NCI-H1694 (cell line): ENCODE measurements around the gene SMARCA2.

ENCODE experiments used
- DNase-seq: peaks from one replicate; lab custom pipeline; 2025; lab: John Stamatoyannopoulos, UW

SMARCA2 gene

GRCh38 chr9:2174306-2174705 is 159.2 kb downstream of the SMARCA2 start:
- DNase-seq: no peak

GRCh38 chr9:2174911-2175310 is 159.8 kb downstream of the SMARCA2 start:
- no peak for DNase-seq

GRCh38 chr9:2177121-2177520 is 162.0 kb downstream of the SMARCA2 start:
- DNase-seq: no peak

GRCh38 chr9:2178034-2178734 is 163.0 kb downstream of the SMARCA2 start:
- DNase-seq: no peak

DNA sequence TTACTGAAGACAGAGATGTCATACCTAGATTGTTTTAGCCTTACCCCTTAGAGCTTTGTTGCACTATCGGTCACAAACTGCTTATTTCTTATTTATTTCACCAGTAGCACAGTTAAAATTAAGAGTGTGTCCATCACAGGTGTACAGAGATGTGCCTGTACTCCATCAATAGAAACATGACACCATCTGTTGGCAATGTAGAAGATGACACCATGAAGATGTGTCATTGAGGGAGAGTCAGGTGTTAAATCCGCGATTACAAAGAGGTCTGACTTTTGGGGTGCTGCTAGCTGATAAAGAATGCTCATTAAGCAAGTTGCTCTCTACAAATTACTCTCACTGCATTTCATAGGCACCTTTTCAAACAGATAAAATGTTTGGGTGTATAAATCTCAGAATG is 164.4 kb downstream of the SMARCA2 start:
- no peak for DNase-seq

- no peak for DNase-seq
These were observed 165.0 kb downstream of the SMARCA2 start for GRCh38 chr9:2180154-2180553.

DNA sequence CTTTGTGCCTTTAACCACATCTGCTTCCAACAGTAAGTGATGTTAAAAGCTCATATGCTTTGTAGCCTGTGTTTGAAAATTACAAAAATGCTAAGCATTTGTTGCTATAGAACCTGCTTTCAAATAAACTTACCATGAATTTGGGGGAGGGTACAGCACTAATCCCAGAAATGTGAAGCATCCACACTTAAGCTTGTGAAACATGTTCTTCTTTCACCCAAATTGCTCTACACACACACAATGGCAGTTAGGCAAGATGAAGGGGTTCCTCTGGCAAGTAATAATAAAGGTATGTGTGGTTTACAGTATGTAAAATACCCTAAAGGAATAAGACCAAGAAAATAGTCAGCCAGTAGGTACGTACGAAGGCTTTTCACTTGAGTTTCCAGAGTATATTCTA is 165.6 kb downstream of the SMARCA2 start:
- DNase-seq: no peak

DNA sequence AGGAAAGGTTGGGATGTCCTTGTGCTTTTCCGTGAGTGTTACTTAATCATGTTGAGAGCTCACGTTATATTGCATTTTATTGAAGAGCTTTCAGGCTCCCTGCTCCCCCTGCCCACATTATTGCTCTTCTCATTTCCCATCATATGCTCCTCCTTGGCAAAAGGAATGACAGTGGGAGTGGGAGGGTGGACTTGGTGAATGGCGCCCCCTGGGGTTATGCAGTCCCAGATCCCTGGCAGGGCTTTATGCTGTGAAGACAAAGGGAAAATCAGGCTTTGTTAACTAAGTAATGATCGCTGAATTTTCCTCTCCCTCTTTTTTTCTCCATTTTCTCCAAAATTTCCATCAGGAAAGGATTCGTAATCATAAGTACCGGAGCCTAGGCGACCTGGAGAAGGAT is 166.6 kb downstream of the SMARCA2 start:
- DNase-seq: no peak

- DNase-seq: no peak
These were observed 175.9 kb downstream of the SMARCA2 start for GRCh38 chr9:2190939-2191608.

GRCh38 chr9:2191609-2191972 is 176.4 kb downstream of the SMARCA2 start:
- no peak for DNase-seq

GRCh38 chr9:2192356-2192979 is 177.3 kb downstream of the SMARCA2 start:
- DNase-seq: no peak

DNA sequence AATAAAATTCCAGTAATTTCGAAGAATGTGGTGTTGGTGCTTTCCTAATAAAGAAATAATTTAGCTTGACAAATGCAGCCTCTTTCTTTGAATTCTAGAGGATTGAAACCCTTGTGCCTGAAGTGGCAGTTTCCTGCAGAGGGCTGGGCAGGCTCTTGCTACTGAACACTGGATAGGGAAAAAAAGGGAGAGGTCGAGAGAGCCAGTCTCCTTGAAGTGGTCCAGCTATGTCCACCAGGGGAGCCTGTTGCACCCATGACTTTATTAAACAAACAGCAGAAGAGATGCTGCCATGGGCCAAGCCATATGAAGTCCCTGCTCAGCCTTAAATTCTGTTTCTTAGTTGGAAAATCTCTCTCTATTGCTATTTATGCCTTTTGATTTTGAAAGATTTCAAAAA is 178.4 kb downstream of the SMARCA2 start:
- DNase-seq: no peak

DNA sequence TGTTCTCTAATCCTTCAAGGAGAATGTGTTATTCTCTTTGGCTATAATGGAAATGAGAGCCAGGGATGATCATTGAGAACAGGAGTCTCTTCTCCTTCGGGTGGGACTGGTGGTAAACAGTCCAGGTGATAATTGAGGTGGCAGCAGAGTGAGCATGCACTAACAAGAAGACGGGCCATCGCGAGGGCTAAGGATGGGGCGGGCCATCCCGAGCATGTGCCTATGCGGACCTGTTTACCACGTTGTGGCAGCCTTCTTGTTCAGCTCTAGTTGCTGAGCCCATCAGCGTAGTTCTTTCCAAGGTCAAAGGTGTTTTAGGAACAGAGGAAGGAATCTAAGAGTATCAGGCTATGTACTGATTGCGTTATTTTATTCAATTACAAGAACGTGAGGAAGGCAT is 180.1 kb downstream of the SMARCA2 start:
- no peak for DNase-seq

DNA sequence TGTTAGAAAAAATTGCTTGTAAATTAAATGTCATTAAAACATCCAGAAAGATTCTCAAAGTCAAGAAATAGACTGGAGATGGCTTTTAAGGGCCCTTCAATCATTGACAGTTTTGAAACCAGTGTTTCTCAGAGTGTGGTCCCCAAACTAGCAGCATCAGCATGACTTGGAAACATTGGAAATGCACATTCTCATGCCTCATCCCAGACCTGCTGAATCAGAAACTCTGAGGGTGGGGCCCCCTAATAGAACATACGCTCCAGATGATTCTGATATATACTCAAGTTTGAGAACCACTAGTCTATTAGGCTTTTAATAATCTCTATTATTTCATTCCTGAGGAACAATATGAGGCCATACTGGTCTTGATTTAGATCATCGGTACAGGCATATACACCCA is 181.6 kb downstream of the SMARCA2 start:
- DNase-seq: no peak

GRCh38 chr9:2198956-2199635 is 183.9 kb downstream of the SMARCA2 start:
- no peak for DNase-seq

- no peak for DNase-seq
These were observed 185.1 kb downstream of the SMARCA2 start for GRCh38 chr9:2199999-2200796.

- no peak for DNase-seq
These were observed 193.3 kb downstream of the SMARCA2 start for GRCh38 chr9:2208465-2208864.

GRCh38 chr9:2208991-2209390 is 193.8 kb downstream of the SMARCA2 start:
- DNase-seq: no peak

DNA sequence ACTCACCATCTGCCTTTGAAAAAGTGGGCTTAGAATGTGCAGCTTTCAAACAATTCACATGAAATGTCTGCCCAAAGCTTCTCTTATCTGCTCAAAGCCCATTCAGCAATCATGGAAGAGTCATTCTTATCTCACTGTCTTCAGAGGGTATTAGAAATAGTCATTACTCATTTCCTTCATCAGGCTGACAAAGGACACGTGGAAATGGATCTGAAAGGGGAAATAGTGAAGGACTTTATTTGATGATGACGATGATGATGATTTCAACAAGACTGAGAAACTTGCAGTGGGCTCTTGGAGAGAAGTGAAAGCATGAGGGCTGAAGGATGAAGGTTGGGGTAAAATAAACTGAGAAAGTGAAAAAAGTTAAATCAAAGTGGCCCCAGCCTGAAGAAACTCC is 194.3 kb downstream of the SMARCA2 start:
- no peak for DNase-seq

- no peak for DNase-seq
These were observed 195.1 kb downstream of the SMARCA2 start for GRCh38 chr9:2210201-2210600.

GRCh38 chr9:2213830-2214468 is 198.8 kb downstream of the SMARCA2 start:
- no peak for DNase-seq

GRCh38 chr9:2214707-2215106 is 199.6 kb downstream of the SMARCA2 start:
- no peak for DNase-seq
